K562 (cell line): Measurements from ENCODE around the gene MON2.

Source experiments
- RAD21 ChIP-seq, 2 experiments: fragments of 250-450 bp in 1 of 2; fragments of 450-650 bp in 1 of 2; sonication (Bioruptor Pico) in 1 of 2; formaldehyde crosslinking in 1 of 2; IDR thresholded peaks in 1 of 2; conservative IDR thresholded peaks in 1 of 2; 2 replicates each; pipeline versions ENCODE4 v1.4.0 to v1.8.0; 2020 to 2022; ENCODE audit warnings: mild to moderate bottlenecking in 2 of 2, moderate library complexity in 1 of 2
- RB1 ChIP-seq: fragments of 450-650 bp; IDR thresholded peaks from 2 replicates; pipeline ENCODE4 v1.6.1; 2017; ENCODE audit warnings: low read depth, mild to moderate bottlenecking
- SIRT6 ChIP-seq: IDR thresholded peaks from one replicate; pipeline ENCODE4 v1.6.1; 2012; ENCODE audit warnings: low read depth, mild to moderate bottlenecking, control low read depth, inconsistent platforms, low read length, moderate library complexity
- SLC30A9 ChIP-seq: fragments of 250-450 bp; sonication (Bioruptor Pico); IDR thresholded peaks from 2 replicates; pipeline ENCODE4 v1.8.0; 2022; ENCODE audit warnings: mild to moderate bottlenecking, moderate library complexity
- ZBED1 ChIP-seq: IDR thresholded peaks from 2 replicates; pipeline ENCODE4 v1.6.1; 2014

DNA sequence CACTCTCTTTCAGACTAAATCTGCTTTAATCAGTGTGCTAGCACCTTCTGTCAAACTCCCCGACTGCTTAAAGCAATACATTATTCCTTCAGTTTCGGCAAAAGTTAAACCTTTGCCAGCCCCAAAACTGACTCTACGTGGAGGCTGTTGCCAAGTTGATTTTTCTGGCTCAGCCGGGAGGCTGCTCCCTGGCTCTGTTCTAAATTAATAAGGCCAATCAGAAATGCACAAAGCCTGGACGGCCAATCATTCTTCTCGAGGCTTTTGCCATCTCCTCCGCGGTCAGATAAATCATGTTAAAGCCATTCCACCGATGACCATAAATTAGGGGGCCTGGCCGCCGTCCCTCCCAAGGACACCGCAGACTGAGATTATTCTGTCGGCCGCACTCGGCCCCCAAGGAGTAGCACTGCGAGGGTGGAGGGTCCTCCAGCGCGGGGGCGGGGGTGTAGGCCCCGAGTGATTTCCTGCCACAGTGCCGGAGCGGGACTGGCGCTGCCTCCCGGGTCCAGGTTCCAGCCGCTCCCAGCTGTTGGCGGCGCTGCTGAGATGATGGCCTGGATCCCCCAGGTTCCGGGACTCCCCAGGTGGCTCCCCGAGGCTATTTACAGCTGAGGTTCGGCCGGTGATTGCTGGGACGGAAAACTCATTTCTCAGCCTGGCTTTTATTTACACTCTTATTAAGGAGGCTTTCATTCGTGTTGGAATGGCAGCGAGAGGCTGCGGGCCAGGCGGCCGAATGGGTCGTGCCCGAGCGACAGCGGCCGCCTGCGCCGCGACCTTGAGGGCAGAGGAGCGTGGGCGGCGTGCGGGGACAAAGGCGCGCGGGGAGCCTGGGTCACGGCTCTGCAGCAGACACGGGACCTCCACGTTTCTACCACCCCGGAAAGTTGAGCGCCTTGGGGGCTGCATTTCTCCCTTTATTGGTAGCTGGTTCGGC lies 165.1 kb downstream of the MON2 start:
- TF ChIP-seq RB1 (no peak), ZBED1 (no peak), SLC30A9 (CRISPR knock-in tag) (no peak), RAD21 (CRISPR knock-in tag; conservative IDR thresholded peaks at IDR 0.05 in 1 of 2, IDR thresholded peaks at IDR 0.05 in 1 of 2) (no peak), SIRT6 (no peak)
